B cell (primary cell): Measurements from ENCODE around the gene C3orf85.

ENCODE experiments used
- EZH2 ChIP-seq: IDR thresholded peaks from 2 replicates; pipeline ENCODE4 v1.6.1; 2012; ENCODE audit warnings: borderline replicate concordance, low read depth, mild to moderate bottlenecking, moderate library complexity, low read length; ENCODE audit not compliant: insufficient read depth, poor library complexity, severe bottlenecking
- TF ChIP-seq, protein P1 (sequence below): fragments of 200-600 bp; IDR thresholded peaks from one replicate; pipeline ENCODE4 v1.8.0; 2022; ENCODE audit warnings: antibody characterized with exemption, mild to moderate bottlenecking

GRCh38 chr3:109132801-109133473 lies 3.6 kb upstream of the C3orf85 start:
- TF ChIP-seq EZH2 = no peak
- TF ChIP-seq, protein P1, sequence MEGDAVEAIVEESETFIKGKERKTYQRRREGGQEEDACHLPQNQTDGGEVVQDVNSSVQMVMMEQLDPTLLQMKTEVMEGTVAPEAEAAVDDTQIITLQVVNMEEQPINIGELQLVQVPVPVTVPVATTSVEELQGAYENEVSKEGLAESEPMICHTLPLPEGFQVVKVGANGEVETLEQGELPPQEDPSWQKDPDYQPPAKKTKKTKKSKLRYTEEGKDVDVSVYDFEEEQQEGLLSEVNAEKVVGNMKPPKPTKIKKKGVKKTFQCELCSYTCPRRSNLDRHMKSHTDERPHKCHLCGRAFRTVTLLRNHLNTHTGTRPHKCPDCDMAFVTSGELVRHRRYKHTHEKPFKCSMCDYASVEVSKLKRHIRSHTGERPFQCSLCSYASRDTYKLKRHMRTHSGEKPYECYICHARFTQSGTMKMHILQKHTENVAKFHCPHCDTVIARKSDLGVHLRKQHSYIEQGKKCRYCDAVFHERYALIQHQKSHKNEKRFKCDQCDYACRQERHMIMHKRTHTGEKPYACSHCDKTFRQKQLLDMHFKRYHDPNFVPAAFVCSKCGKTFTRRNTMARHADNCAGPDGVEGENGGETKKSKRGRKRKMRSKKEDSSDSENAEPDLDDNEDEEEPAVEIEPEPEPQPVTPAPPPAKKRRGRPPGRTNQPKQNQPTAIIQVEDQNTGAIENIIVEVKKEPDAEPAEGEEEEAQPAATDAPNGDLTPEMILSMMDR = no peak
